NB4 (cell line): ENCODE data around the gene NSMCE4A.
A peak's percentile ranks its signal among the peaks of the same experiment; 100 is the strongest.
"Not testable (repeated sequence)": the region's sequence is repeated elsewhere in the genome, so short reads cannot be mapped to it uniquely, and the experiment has no call there.

ENCODE experiments used
- DNase-seq: peaks from one replicate; pipeline ENCODE4 v3.0.0; 2010; ENCODE audit warnings: low read depth
- H3K4me3 ChIP-seq: one replicate; pipeline ENCODE4 v1.5.1; 2011; ENCODE audit warnings: mild to moderate bottlenecking, low read depth, low read length, moderate library complexity
- MYC ChIP-seq: IDR thresholded peaks from 2 replicates; pipeline ENCODE4 v1.6.1; 2011; ENCODE audit warnings: low read depth, low read length
- POLR2A ChIP-seq: IDR thresholded peaks from 2 replicates; pipeline ENCODE4 v1.6.1; 2011; ENCODE audit warnings: mild to moderate bottlenecking; ENCODE audit not compliant: insufficient read length; ENCODE audit errors: extremely low read depth
- TF ChIP-seq, protein P1 (sequence below): IDR thresholded peaks from one replicate; pipeline ENCODE4 v1.5.1; 2012; ENCODE audit warnings: low read depth, low read length
- TF ChIP-seq, protein P2 (sequence below): IDR thresholded peaks from 2 replicates; pipeline ENCODE4 v1.6.1; 2011; ENCODE audit warnings: low read depth, low read length

Gene NSMCE4A

DNA sequence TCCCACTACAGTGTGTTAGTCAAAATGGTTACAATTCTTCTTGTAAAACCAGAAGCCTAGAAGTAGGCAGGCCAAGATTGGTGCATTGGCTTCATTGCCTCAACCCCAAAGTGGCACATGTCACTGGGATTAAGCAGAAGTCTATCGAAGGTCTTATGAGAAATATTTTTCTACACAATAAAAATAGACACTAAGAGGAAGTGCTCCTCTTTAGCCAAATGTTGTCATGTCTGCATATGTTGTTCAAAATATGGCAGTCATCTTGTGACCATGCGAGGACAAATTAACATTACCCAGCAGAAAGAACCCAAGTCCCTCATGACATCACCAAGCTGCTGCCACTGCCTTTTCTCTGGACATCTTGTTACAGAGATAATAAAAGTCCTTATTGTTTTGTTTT lies 6.3 kb upstream of the NSMCE4A start:
- DNase-seq = no peak
- H3K4me3 ChIP-seq = no peak overlapping the region
- TF ChIP-seq MYC (no peak), POLR2A (no peak)
- TF ChIP-seq, protein P1, sequence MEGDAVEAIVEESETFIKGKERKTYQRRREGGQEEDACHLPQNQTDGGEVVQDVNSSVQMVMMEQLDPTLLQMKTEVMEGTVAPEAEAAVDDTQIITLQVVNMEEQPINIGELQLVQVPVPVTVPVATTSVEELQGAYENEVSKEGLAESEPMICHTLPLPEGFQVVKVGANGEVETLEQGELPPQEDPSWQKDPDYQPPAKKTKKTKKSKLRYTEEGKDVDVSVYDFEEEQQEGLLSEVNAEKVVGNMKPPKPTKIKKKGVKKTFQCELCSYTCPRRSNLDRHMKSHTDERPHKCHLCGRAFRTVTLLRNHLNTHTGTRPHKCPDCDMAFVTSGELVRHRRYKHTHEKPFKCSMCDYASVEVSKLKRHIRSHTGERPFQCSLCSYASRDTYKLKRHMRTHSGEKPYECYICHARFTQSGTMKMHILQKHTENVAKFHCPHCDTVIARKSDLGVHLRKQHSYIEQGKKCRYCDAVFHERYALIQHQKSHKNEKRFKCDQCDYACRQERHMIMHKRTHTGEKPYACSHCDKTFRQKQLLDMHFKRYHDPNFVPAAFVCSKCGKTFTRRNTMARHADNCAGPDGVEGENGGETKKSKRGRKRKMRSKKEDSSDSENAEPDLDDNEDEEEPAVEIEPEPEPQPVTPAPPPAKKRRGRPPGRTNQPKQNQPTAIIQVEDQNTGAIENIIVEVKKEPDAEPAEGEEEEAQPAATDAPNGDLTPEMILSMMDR = no peak
- TF ChIP-seq, protein P2, sequence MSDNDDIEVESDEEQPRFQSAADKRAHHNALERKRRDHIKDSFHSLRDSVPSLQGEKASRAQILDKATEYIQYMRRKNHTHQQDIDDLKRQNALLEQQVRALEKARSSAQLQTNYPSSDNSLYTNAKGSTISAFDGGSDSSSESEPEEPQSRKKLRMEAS = no peak

DNA sequence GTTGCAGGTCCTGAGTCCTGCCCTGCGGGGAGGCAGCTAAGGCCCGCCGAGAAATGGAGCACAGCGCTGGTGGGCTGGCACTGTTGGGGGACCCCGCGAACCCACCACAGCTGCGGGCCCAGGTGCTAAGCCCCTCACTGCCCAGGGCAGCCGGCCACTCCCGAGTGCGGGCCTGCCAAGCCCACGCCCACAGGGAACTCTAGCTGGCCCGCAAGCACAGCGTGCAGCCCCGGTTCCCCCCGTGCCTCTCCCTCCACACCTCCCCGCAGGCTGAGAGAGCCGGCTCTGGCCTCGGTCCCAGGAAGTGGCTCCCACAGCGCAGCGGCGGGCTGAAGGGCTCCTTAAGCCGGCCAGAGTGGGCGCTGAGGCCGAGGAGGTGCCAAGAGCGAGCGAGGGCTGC lies 3.5 kb upstream of the NSMCE4A start:
- TF ChIP-seq, protein P1 = no peak
- TF ChIP-seq, protein P2 = no peak
- TF ChIP-seq POLR2A = no peak
- TF ChIP-seq MYC = no peak
- no peak overlapping the region for H3K4me3 ChIP-seq
- DNase-seq = no peak

DNA sequence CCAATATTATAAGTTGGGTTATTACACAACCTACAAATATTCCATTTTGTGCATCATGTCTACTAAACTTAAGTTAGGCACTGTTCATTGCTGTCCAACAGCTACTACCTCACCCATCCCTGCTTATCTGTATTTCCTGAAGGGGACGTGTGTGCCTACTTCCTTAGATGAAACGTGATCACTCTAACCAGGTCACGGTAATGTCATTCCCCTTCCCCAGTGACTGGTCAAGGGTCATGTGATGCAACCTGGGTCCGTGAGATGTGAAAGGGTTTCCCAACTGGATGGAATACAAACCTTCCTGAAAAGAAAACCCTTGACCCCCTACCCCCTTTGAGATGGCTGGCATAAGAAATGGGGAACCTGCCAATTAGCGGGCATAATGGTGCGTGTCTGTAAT lies 1.6 kb upstream of the NSMCE4A start:
- no peak for DNase-seq
- TF ChIP-seq, protein P2 = no peak
- TF ChIP-seq MYC (no peak), POLR2A (no peak)
- TF ChIP-seq, protein P1 = no peak
- H3K4me3 ChIP-seq = no peak overlapping the region

DNA sequence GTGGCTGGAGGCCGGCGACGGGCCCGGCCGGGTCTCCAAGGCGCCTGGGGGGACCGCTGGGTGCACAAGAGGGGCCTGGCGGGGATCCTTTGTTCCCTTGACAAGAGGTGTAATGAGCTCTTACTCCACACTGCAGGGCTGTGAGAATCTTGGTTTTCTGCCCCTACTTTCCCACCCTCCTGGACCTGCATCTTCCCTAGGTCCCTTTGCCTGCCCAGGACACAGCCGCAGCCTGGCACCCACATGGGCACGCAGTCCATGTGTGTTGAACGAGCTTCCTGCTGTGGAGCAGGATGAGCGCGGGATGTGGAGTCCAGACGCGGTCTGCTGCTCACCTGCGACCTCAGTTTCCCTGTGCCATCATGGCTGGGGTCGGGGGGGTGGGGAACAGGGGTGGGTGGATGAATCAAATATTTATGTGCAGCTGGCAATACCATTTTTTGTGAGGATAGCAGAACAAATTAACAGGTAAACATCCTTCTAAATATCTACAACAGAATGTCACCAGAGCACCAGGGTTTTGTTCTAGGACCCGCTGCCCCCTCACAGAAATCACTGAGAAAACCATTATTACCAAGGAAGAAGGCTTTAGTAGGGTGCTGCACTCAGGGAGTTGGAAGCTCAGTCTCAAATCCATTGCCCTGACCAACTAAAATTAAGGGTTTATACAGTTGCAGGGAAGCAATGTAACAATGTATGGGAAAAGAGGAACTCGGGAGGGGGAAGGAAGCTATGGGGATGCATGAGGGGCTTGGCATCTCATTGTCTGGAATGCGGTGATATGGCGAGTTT lies 474 bp upstream of the NSMCE4A start:
- peak; percentile 21 for DNase-seq
- TF ChIP-seq, protein P1 = peak; percentile 60
- TF ChIP-seq, protein P2 = no peak
- TF ChIP-seq MYC (no peak), POLR2A (no peak)
- peak overlapping the region; percentile 77 for H3K4me3 ChIP-seq

DNA sequence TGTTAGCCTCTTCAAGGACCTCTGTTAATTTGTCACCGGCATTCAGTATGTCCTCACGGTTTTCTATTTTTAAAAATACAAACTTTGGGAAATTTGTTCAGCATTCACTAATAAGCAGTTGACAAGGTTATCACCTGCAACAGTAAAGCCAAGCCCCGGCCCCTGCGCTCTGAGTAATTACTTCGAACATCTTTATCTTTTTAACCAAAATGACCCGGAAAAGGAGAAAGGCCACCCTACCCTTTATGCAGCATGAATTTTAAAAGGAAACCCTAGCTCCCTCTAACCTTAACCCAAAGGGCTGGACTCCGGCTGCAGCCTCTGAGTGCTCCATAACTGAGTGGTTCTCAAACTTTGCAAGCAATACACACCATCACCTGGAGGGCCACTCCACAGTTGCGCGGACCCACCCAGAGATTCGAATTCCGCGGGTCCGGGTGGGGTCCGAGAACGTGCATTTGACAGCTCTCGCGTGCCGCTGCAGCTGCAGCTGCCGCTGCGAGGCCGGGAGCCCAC lies 940 bp downstream of the NSMCE4A start:
- DNase-seq = no peak
- peak overlapping the region; percentile 77 for H3K4me3 ChIP-seq
- TF ChIP-seq, protein P1 = no peak
- TF ChIP-seq MYC (no peak), POLR2A (no peak)
- TF ChIP-seq, protein P2 = no peak

DNA sequence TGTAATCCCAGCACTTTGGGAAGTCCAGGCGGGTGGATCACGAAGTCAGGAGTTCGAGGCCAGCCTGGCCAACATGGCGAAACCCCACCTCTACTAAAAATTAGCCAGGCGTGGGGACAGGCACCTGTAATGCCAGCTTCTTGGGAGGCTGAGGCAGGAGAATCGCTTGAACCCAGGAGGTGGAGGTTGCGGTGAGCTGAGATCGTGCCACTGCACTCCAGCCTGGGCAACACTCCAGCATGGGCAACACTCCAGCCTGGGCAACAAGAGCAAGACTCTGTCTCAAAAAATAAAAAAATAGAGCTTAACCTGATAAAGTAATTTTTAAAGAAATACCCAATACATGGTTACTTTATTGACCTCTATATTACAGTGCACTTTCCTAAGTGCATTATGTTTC lies 5.9 kb downstream of the NSMCE4A start:
- not testable (repeated sequence) for DNase-seq, H3K4me3 ChIP-seq
